GM21526 (cell line): ENCODE results near the gene HIBADH.

Experiments
- ATAC-seq: cut with Tn5 transposase; IDR thresholded peaks from one replicate; pipeline ENCODE4 v1.9.1; 2021; ENCODE audit warnings: moderate library complexity; ENCODE audit not compliant: unreplicated experiment, low FRiP score

The HIBADH gene

DNA sequence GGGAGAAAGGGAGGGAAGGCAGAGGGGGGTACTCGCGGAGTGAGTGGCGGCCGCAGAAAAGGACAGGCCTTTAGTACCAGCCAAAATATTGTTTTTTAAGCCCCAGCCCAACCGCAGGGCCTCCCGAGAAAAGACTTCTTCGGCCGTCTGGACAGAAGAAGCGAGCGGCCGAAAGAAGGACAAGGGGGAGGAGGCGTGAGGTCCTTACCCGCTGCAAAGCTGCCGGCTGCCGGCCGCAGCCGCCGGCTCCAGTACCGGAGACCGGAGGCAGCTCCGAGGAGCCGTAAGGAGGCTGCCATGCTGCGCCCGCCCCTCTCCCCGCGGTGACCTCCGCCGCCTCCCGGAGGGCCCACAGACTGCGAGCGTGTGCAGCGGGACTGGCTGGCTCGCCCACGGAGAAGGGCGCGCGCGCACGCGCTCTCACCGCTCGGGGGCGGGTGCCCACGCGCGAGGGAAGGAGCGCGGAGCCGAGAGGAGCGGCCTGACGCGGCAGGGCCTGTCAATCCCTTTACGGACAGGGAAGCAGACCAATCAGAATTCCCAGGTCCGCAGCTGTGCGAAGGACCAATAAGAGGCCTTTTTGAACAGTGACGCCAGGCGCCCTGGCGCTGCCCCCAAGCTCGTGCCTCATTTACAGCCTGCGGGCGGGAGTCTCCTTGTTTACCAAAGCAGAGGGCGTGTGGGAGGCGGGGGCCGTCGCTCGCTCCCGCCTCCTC is at the start of gene HIBADH:
Gene HIBADH, minus strand, starts transcription at position 394 of the 716 bp plus-strand sequence. Its CDS starts 95 bp downstream, at position 299.
- ATAC-seq, result peak; percentile 99

DNA sequence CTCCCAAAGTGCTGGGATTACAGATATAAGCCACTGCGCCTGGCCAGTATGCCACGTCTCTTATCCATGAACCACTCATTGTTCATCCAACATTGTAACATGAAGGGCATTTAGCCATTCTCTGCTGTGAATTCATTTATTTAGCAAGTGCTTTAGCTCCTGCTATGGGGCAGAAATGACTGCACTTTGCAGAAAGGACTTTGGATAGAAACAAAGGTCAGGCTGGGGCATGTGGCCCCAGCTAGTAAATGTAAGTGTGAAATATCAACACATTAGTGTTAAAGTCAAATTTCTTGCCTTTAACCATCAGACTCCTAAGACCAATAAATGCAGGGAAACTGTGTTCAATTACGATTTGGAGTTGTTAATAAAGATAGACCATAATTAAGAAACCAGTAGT is 49.5 kb upstream of the HIBADH start:
- ATAC-seq, result no peak

DNA sequence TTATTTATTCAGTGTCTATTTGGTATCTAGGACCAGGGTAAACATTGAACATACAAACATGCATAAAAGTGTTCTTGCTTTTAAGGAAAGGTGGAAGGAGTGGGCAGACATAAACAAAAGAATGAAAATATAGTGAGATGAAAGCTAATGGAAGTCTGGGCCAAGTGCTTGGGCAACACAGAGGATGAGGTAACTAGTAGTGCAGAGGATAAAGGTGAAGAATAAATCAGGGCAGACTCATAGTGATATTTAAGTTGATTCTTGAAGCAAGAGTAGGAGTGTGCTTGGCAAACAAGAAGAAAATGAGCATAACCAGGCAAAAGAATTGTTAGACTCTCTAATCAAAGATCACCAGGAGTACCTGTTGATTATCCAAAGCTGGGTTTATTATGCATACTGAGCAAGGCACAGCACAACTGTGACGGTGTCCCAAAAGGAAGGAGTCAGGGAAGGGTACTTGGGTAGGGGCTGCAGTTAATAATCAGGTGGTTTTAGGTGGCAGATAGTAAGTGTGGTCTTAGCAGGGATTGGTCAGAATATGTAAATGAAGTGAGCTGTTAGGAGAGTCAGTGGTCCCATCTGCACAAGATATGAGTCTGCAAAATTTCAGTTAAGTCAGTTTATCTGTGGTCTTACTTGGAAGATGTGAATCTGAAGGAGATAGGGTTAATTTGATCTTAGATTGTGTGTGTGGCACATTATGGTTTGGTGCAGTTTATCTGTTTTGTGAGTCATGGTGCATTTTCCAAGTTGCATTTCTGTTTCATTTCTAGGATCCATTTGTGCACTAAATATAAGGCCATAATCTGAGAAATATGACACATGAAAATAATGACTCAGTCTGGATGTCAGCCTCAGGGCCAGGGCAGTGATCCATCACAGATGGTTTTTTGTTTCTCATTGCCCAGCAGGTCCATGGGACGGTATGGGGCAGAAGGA is 46.7 kb upstream of the HIBADH start:
- ATAC-seq, result no peak

GRCh38 chr7:27708485-27708884 is 45.8 kb upstream of the HIBADH start:
- ATAC-seq, result no peak

DNA sequence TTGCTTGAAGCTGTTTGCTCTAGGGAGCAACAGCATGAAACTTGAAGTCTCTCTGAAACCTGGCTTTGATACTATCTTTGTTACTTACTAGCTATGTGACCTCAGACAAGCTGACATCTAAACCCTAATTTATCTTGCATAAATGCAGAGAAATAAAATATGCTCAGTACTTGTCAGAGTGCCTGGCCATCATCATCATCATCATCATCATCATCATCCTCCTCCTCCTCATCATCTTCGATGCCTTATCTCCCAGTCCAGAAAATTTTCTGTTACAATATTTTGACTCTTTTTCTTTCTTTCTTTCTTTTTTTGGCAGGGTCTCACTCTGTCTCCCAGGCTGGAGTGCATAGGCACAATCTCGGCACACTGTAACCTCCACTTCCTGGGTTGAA is 42.5 kb upstream of the HIBADH start:
- ATAC-seq, result no peak

GRCh38 chr7:27704422-27705199 is 41.9 kb upstream of the HIBADH start:
- ATAC-seq, result no peak

DNA sequence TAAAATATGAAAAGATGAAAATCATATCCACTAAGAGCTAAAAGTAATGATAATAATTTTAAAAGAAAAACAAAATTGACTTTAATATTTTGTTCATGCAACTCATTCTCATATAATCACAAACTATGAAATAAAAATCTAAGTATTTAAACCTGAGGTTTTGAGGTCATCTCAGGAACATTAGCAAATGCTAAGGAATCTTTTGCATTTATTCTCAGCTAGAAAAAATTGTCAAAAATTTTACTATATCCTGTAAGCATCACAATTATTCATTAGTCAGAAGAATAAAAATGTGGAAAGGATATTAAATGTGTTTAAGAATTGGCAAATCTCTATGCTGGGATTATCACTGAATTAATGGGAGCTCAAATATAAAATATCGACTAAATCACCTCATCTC is 40.5 kb upstream of the HIBADH start:
- no peak for ATAC-seq

DNA sequence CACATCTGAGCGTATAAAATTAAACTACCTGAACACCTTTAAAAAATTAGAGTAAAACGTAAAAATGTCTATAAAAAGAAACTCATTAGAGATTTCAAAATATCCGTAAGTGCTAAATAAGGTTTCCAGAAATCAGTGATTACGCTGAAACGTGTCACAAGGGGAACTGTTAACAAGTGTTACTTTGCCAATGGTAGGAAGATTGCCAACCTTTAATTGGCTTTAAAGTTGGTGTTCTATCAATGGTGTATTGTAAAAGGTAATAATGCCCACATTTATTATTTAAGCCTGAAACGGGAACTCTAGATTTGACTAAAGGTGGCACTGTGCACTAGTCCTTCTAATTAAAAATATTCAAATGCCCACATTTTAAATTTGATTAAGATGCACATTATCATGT is 37.8 kb upstream of the HIBADH start:
- no peak for ATAC-seq

DNA sequence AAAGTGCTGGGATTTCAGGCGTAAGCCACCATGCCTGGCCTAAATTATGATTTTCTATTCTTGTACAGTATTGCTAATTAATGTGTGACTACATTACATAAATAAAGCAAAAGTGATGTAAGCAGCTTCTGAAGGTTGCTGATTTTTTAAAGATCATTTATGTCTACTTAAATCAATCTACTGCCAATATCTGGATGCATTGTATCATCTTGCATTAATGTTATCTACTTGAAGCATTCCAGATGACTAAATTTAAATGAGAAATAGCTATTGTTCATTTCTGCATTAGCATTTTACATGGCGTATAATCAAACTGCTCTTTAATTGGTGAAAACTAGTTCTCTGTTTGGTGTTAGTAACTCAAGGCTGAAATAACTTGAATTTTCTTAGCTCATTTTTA is 37.1 kb upstream of the HIBADH start:
- no peak for ATAC-seq

- peak; percentile 89 for ATAC-seq
Observed at GRCh38 chr7:27697861-27698430, 35.3 kb upstream of the HIBADH start.

GRCh38 chr7:27695096-27695495 is 32.4 kb upstream of the HIBADH start:
- no peak for ATAC-seq

DNA sequence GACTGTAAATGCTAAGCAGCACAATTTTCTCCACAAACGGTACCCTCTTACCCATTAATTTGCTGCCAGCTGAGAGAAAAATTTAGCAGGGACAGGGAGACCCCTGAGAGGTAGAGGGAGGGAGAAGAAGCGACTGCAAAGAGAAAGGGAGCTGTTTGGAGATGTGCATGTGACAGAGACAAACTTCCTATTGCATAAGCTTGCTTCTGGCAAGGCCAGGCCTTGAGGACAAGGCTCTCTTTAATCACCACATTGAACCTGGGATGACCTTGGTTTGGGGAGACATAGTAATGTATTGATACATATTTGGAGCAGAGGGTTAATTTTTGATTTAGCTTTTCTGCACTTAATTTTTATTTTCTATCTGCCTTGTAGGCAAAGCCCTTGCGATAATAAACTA is 31.1 kb upstream of the HIBADH start:
- ATAC-seq, result no peak

- no peak for ATAC-seq
Observed at GRCh38 chr7:27690649-27691048, 28.0 kb upstream of the HIBADH start.

DNA sequence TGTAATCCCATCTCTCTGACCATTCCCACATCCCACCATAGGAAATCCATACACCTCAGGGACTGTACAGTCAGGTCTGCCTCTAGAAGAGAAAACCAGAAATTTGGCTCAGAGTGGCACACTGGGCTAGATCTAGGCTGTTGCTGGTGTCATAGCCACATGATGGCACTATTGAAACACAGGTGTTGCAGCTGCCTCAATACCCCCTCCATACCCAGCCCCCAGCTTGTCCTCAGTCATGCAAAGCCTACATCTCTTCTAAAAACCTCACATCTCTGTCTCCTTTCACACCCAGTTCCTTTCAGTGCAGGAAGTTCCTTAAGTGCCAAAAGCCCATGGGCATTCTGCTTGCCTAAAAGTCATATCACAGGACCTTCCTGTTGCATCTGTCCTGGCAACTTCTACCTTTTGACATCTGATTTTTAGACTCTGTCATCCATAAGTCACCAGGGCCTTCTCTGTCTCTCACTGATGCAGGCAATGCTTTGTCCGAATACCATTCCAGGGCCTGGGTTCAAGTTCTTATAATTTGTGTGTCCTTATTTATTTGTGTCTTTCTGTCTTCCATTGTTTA is 27.0 kb upstream of the HIBADH start:
- ATAC-seq, result no peak

DNA sequence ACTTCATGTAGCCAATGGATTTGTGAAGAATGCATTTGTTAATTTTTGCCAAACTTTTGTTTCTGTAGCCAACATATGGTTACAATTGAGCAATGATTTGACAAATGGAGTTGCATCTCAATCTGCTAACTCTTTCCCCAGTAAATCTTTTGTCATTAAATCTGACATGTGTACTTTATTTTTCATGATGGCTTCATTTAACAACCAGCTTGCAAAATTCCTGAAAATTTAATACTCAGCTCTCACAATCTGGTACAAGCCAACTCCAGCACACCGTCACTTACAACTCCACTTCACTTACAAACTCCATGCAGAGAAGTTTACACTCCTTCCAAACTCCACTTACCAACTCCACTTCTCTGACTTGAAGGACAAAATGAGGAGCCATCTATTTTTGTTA is 26.5 kb upstream of the HIBADH start:
- no peak for ATAC-seq

DNA sequence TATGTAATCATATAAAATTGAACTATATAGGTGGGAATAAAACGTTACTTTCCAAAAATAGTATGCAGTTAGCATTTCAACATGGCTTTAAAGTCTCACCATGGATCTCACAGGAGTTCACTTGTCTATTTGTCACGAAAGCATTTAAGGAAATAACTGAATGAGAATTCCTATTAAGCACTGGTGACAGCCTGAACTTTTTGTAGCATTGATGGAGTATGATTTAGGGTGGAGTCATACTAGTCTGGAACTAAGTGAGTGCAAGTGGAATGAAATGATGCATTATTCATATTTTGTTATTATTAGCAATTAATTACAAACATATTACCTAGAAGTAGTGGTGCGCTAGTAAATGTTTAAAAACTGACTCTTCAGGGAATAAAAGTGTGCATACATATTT is 26.0 kb upstream of the HIBADH start:
- ATAC-seq, result no peak

- ATAC-seq, result no peak
Observed at GRCh38 chr7:27688056-27688455, 25.4 kb upstream of the HIBADH start.

DNA sequence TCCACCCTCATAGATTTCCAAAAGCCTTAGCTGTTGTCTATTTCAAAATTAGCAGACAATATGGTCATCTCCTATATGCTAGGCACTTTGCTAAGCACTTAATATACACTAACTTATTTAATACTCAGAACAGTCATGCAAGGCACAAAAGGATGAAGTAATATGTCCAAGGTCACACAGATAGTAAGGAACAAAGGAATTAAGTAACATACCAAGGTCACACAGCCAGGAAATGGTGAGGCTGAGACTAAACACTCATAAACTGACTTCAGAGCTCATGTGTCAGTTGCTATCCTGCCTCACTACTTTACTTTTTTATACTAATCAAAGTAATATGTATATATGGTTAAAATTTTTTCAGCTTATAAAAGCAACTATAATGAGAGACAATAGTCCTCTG is 23.6 kb upstream of the HIBADH start:
- ATAC-seq, result no peak

DNA sequence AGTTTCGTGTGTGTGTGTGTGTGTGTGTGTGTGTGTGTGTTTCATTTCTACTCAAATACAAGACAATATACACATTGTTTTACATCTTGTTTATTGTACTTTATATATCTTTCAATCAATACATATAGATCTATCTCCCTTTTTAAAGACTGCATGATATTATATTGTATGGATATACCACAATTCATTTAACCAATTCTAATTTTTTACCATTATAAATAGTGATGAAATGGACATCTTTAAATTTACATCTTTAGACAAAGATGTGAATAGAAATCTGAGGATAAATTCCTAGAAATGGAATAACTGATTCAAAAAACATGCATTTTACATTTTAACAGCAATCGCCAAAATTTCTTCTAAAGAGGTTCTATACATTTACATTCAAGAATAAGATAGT is 23.2 kb upstream of the HIBADH start:
- no peak for ATAC-seq

GRCh38 chr7:27685209-27685608 is 22.5 kb upstream of the HIBADH start:
- no peak for ATAC-seq
